Caco-2 (cell line): ENCODE results near the gene ERICH4. TPM values are rescaled to one million over a fixed set of nuclear protein-coding genes. Genes with fewer than 3 reads are reported as not detected.

ENCODE experiments used
- BruUV-seq: library from RNA; stranded (reverse); fragments of 400-500 nt; replicated peaks from 2 replicates; lab custom pipeline; 2021; lab: Mats Ljungman, UMichigan
- CTCF ChIA-PET: fragments of 300-600 bp; sonication (Branson Sonifier 250); formaldehyde crosslinking; loops from one replicate; lab custom pipeline; 2022; ENCODE audit warnings: antibody characterized with exemption; lab: Charles Lee
- POLR2A ChIA-PET: fragments of 300-600 bp; sonication (Branson Sonifier 250); formaldehyde crosslinking; loops from one replicate; lab custom pipeline; 2022; ENCODE audit warnings: antibody characterized with exemption; lab: Charles Lee
- DNase-seq, 2 experiments: peaks; one replicate each; pipeline versions ENCODE4 v3.0.0 to v3.0.0-alpha.2; 2020 to 2022
- H3K27me3 ChIP-seq: replicated peaks from 2 replicates; pipeline ENCODE4 v1.6.0; 2011; ENCODE audit warnings: low read length; ENCODE audit not compliant: control insufficient read depth, insufficient read depth
- H3K36me3 ChIP-seq: 2 replicates; pipeline ENCODE4 v1.5.1; 2011; ENCODE audit warnings: low read length; ENCODE audit not compliant: control insufficient read depth, insufficient read depth
- H3K4me1 ChIP-seq: fragments of 250-450 bp; sonication (Bioruptor Pico); 2 replicates; pipeline ENCODE4 v1.5.1; 2020; ENCODE audit warnings: mild to moderate bottlenecking
- H3K4me3 ChIP-seq: 2 replicates; pipeline ENCODE4 v1.5.1; 2011; ENCODE audit warnings: low read depth, mild to moderate bottlenecking, control low read depth, low read length
- H3K9me3 ChIP-seq: fragments of 250-450 bp; sonication (Bioruptor Pico); 2 replicates; pipeline ENCODE4 v1.5.1; 2020; ENCODE audit warnings: mild to moderate bottlenecking, moderate library complexity
- H3K27ac Mint-ChIP-seq: one replicate; pipeline ENCODE4 v1.8.0; 2022; ENCODE audit warnings: mixed read lengths; ENCODE audit not compliant: unreplicated experiment
- H3K27me3 Mint-ChIP-seq: one replicate; pipeline ENCODE4 v1.8.0; 2022; ENCODE audit warnings: mixed read lengths; ENCODE audit not compliant: insufficient read depth, unreplicated experiment
- H3K36me3 Mint-ChIP-seq: one replicate; pipeline ENCODE4 v1.8.0; 2022; ENCODE audit warnings: mild to moderate bottlenecking, mixed read lengths; ENCODE audit not compliant: insufficient read depth, unreplicated experiment
- H3K4me1 Mint-ChIP-seq: one replicate; pipeline ENCODE4 v1.8.0; 2022; ENCODE audit warnings: low read depth, mixed read lengths; ENCODE audit not compliant: unreplicated experiment
- H3K4me3 Mint-ChIP-seq: one replicate; pipeline ENCODE4 v1.8.0; 2022; ENCODE audit warnings: mild to moderate bottlenecking, moderate library complexity, mixed read lengths; ENCODE audit not compliant: unreplicated experiment
- H3K9me3 Mint-ChIP-seq: one replicate; pipeline ENCODE4 v1.8.0; 2022; ENCODE audit warnings: mixed read lengths; ENCODE audit not compliant: unreplicated experiment
- CTCF ChIP-seq, 2 experiments: fragments of 200-600 bp in 1 of 2; IDR thresholded peaks; 1 replicate in 1 of 2; 2 replicates in 1 of 2; pipeline versions ENCODE4 v1.5.1 to v1.8.0; 2011 to 2022; ENCODE audit warnings: antibody characterized with exemption in 1 of 2, control low read depth in 1 of 2, inconsistent platforms in 1 of 2, low read depth in 1 of 2, low read length in 1 of 2, mild to moderate bottlenecking in 1 of 2, moderate library complexity in 1 of 2; ENCODE audit not compliant: insufficient read depth in 1 of 2, severe bottlenecking in 1 of 2, unreplicated experiment in 1 of 2
- intact Hi-C: fragments of 100-400 bp; cut with micrococcal nuclease; formaldehyde crosslinking; loops from one replicate; pipeline ENCODE4 v1.10.0; 2022; ENCODE audit not compliant: unreplicated experiment
- total RNA-seq: library from RNA; stranded (reverse); gene quantifications from 2 replicates; pipeline ENCODE4 v1.2.3, GENCODE V29; 2022

Gene ERICH4
- total RNA-seq, 1 experiment from 2014 or later: not detected

GRCh38 chr19:41445575-41445974 is 2.6 kb downstream of the ERICH4 start:
- Histone ChIP-seq H3K4me3 (no peak overlapping the region), H3K36me3 (no peaks in the 10 kb centered on the region), H3K27me3 (no peaks in the 10 kb centered on the region), H3K9me3 (no peaks in the 10 kb centered on the region), H3K4me1 (no peaks in the 10 kb centered on the region)
- H3K4me3 Mint-ChIP-seq: no peak overlapping the region
- H3K27me3 Mint-ChIP-seq: peaks cover 12% of the 10 kb centered on the region
- no TSS peak for BruUV-seq
- H3K36me3 Mint-ChIP-seq: peaks cover 6% of the 10 kb centered on the region
- ChIA-PET CTCF (no interaction called here), POLR2A (no interaction called here)
- no peak overlapping the region for H3K27ac Mint-ChIP-seq
- intact Hi-C loops: no loop called here
- no peaks in the 10 kb centered on the region for H3K9me3 Mint-ChIP-seq
- no peak for TF ChIP-seq CTCF (IDR thresholded peaks at IDR 0.05; ENCODE audit: insufficient read depth in 1 of 2, low read depth in 1 of 2, low read length in 1 of 2, severe bottlenecking in 1 of 2, unreplicated experiment in 1 of 2)
- peak in 1 of 2 experiments; percentile 13 for DNase-seq
- H3K4me1 Mint-ChIP-seq: no peaks in the 10 kb centered on the region

- H3K4me1 Mint-ChIP-seq: no peaks in the 10 kb centered on the region
Observed at GRCh38 chr19:41447732-41448332, 4.9 kb downstream of the ERICH4 start.

More at GRCh38 chr19:41447732-41448332, 4.9 kb downstream of the ERICH4 start:
- DNase-seq: no peak
- Mint-ChIP-seq H3K36me3 (peaks cover 6% of the 10 kb centered on the region), H3K9me3 (no peaks in the 10 kb centered on the region), H3K4me3 (no peak overlapping the region), H3K27ac (no peak overlapping the region), H3K27me3 (peaks cover 12% of the 10 kb centered on the region)
- H3K9me3 ChIP-seq: no peaks in the 10 kb centered on the region
- no peak for TF ChIP-seq CTCF (IDR thresholded peaks at IDR 0.05; ENCODE audit: insufficient read depth in 1 of 2, low read depth in 1 of 2, low read length in 1 of 2, severe bottlenecking in 1 of 2, unreplicated experiment in 1 of 2)
- H3K4me3 ChIP-seq: no peak overlapping the region
- no peaks in the 10 kb centered on the region for H3K36me3 ChIP-seq
- ChIA-PET POLR2A (no interaction called here), CTCF (interaction anchor here (0.7 to 4.3 kb wide), 6 partner anchors 8 to 194 kb away, joined by 4 to 22 read pairs (median 9); partner anchors contain the start of gene DMAC2)
- intact Hi-C loops: no loop called here
- H3K27me3 ChIP-seq: no peaks in the 10 kb centered on the region
- no TSS peak for BruUV-seq
- H3K4me1 ChIP-seq: no peaks in the 10 kb centered on the region
